ENCODE results near the gene EEFSEC. TPM values are rescaled to one million over a fixed set of nuclear protein-coding genes. Genes with fewer than 3 reads are reported as not detected.

EEFSEC gene
- total and polyA plus RNA-seq, 2 experiments from 2014 or later = 10.1 to 16.2 TPM

DNA sequence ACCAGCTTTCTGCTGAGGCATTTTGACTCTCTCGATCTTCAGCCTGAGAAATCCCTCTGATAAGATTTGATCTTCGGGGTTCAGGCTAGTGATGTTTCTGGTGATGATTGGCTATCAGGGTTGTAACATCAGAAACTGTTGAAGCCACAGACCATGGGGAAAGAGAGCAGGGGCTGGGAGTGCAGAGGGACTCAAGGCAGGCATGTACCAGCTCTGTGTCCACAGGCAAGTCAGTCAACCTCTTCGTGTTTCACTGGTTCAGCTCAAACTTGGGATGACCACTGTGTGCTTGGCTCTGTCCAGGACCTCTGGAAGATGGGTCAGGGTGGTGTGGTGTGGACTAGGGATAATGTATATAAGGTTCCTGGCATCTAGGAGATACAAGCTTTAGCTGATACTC, 116.5 kb downstream of the EEFSEC start:
- Mint-ChIP-seq H3K4me3 (no peak overlapping the region), H3K27me3 (ENCODE audit: insufficient read depth, low read depth, poor library complexity) (no peaks in the 10 kb centered on the region), H3K36me3 (ENCODE audit: low read depth) (peaks cover 5% of the 10 kb centered on the region; the same call in 1 of the 3 replicates), H3K9me3 (no peaks in the 10 kb centered on the region), H3K27ac (no peak overlapping the region), H3K4me1 (peaks cover 39% of the 10 kb centered on the region)
- H3K79me2 ChIP-seq (replicated peaks; ENCODE audit: insufficient read depth) = no peaks in the 10 kb centered on the region
- H3K36me3 ChIP-seq (ENCODE audit: insufficient read depth) = no peaks in the 10 kb centered on the region
- no peak overlapping the region for H3K4me3 ChIP-seq
- H2AFZ ChIP-seq = no peak overlapping the region
- DNase-seq (ENCODE audit: low spot score) = no peak
- H3F3A ChIP-seq (replicated peaks; ENCODE audit: low read depth) = no peaks in the 10 kb centered on the region
- no peak overlapping the region for H3K4me2 ChIP-seq
- peaks cover 18% of the 10 kb centered on the region for H3K4me1 ChIP-seq (ENCODE audit: insufficient read depth)
- H3K9me2 ChIP-seq (ENCODE audit: insufficient read depth) = no peaks in the 10 kb centered on the region
- H4K20me1 ChIP-seq (replicated peaks; ENCODE audit: insufficient read depth) = no peaks in the 10 kb centered on the region
- ATAC-seq = no peak
- no peak overlapping the region for H3K27ac ChIP-seq (ENCODE audit: low read depth)
- no peak for TF ChIP-seq EZH2 (IDR thresholded peaks at IDR 0.05; ENCODE audit: low read depth, unreplicated experiment)
- no peak for TF ChIP-seq ZNF114 (CRISPR knock-in tag; IDR thresholded peaks at IDR 0.05)
- TF ChIP-seq, protein P1, sequence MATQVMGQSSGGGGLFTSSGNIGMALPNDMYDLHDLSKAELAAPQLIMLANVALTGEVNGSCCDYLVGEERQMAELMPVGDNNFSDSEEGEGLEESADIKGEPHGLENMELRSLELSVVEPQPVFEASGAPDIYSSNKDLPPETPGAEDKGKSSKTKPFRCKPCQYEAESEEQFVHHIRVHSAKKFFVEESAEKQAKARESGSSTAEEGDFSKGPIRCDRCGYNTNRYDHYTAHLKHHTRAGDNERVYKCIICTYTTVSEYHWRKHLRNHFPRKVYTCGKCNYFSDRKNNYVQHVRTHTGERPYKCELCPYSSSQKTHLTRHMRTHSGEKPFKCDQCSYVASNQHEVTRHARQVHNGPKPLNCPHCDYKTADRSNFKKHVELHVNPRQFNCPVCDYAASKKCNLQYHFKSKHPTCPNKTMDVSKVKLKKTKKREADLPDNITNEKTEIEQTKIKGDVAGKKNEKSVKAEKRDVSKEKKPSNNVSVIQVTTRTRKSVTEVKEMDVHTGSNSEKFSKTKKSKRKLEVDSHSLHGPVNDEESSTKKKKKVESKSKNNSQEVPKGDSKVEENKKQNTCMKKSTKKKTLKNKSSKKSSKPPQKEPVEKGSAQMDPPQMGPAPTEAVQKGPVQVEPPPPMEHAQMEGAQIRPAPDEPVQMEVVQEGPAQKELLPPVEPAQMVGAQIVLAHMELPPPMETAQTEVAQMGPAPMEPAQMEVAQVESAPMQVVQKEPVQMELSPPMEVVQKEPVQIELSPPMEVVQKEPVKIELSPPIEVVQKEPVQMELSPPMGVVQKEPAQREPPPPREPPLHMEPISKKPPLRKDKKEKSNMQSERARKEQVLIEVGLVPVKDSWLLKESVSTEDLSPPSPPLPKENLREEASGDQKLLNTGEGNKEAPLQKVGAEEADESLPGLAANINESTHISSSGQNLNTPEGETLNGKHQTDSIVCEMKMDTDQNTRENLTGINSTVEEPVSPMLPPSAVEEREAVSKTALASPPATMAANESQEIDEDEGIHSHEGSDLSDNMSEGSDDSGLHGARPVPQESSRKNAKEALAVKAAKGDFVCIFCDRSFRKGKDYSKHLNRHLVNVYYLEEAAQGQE (IDR thresholded peaks at IDR 0.05; ENCODE audit: unreplicated experiment) = no peak
- no peak for TF ChIP-seq NANOG (IDR thresholded peaks at IDR 0.05; ENCODE audit: borderline replicate concordance)
- TF ChIP-seq ZNF331 (CRISPR knock-in tag; IDR thresholded peaks at IDR 0.05; ENCODE audit: low read depth) = no peak
- TF ChIP-seq, protein P2, sequence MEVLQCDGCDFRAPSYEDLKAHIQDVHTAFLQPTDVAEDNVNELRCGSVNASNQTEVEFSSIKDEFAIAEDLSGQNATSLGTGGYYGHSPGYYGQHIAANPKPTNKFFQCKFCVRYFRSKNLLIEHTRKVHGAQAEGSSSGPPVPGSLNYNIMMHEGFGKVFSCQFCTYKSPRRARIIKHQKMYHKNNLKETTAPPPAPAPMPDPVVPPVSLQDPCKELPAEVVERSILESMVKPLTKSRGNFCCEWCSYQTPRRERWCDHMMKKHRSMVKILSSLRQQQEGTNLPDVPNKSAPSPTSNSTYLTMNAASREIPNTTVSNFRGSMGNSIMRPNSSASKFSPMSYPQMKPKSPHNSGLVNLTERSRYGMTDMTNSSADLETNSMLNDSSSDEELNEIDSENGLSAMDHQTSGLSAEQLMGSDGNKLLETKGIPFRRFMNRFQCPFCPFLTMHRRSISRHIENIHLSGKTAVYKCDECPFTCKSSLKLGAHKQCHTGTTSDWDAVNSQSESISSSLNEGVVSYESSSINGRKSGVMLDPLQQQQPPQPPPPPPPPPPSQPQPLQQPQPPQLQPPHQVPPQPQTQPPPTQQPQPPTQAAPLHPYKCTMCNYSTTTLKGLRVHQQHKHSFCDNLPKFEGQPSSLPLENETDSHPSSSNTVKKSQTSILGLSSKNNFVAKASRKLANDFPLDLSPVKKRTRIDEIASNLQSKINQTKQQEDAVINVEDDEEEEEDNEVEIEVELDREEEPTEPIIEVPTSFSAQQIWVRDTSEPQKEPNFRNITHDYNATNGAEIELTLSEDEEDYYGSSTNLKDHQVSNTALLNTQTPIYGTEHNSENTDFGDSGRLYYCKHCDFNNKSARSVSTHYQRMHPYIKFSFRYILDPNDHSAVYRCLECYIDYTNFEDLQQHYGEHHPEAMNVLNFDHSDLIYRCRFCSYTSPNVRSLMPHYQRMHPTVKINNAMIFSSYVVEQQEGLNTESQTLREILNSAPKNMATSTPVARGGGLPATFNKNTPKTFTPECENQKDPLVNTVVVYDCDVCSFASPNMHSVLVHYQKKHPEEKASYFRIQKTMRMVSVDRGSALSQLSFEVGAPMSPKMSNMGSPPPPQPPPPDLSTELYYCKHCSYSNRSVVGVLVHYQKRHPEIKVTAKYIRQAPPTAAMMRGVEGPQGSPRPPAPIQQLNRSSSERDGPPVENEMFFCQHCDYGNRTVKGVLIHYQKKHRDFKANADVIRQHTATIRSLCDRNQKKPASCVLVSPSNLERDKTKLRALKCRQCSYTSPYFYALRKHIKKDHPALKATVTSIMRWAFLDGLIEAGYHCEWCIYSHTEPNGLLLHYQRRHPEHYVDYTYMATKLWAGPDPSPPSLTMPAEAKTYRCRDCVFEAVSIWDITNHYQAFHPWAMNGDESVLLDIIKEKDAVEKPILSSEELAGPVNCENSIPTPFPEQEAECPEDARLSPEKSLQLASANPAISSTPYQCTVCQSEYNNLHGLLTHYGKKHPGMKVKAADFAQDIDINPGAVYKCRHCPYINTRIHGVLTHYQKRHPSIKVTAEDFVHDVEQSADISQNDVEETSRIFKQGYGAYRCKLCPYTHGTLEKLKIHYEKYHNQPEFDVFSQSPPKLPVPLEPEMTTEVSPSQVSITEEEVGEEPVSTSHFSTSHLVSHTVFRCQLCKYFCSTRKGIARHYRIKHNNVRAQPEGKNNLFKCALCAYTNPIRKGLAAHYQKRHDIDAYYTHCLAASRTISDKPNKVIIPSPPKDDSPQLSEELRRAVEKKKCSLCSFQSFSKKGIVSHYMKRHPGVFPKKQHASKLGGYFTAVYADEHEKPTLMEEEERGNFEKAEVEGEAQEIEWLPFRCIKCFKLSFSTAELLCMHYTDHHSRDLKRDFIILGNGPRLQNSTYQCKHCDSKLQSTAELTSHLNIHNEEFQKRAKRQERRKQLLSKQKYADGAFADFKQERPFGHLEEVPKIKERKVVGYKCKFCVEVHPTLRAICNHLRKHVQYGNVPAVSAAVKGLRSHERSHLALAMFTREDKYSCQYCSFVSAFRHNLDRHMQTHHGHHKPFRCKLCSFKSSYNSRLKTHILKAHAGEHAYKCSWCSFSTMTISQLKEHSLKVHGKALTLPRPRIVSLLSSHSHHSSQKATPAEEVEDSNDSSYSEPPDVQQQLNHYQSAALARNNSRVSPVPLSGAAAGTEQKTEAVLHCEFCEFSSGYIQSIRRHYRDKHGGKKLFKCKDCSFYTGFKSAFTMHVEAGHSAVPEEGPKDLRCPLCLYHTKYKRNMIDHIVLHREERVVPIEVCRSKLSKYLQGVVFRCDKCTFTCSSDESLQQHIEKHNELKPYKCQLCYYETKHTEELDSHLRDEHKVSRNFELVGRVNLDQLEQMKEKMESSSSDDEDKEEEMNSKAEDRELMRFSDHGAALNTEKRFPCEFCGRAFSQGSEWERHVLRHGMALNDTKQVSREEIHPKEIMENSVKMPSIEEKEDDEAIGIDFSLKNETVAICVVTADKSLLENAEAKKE (CRISPR knock-in tag; IDR thresholded peaks at IDR 0.05) = no peak
- TF ChIP-seq, protein P3, sequence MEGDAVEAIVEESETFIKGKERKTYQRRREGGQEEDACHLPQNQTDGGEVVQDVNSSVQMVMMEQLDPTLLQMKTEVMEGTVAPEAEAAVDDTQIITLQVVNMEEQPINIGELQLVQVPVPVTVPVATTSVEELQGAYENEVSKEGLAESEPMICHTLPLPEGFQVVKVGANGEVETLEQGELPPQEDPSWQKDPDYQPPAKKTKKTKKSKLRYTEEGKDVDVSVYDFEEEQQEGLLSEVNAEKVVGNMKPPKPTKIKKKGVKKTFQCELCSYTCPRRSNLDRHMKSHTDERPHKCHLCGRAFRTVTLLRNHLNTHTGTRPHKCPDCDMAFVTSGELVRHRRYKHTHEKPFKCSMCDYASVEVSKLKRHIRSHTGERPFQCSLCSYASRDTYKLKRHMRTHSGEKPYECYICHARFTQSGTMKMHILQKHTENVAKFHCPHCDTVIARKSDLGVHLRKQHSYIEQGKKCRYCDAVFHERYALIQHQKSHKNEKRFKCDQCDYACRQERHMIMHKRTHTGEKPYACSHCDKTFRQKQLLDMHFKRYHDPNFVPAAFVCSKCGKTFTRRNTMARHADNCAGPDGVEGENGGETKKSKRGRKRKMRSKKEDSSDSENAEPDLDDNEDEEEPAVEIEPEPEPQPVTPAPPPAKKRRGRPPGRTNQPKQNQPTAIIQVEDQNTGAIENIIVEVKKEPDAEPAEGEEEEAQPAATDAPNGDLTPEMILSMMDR (conservative IDR thresholded peaks at IDR 0.05; ENCODE audit: low read depth in 2 of 2) = no peak
- no peak for TF ChIP-seq CREB1 (CRISPR knock-in tag; IDR thresholded peaks at IDR 0.05; ENCODE audit: low read depth)
- H3K27me3 ChIP-seq (ENCODE audit: insufficient read depth) = no peaks in the 10 kb centered on the region
